Upper lobe of left lung (tissue), 6 donors: ENCODE results near the gene PCSK2. TPM values are rescaled to one million over a fixed set of nuclear protein-coding genes. Genes with fewer than 3 reads are reported as not detected.

Source experiments
- ATAC-seq, 2 donors: fragments of 200-7000 bp; cut with Tn5 transposase; one replicate each; pipeline ENCODE4 v1.9.1; 2022; ENCODE audit warnings: mild to moderate bottlenecking in 2 of 2, moderate library complexity in 2 of 2; ENCODE audit not compliant: low FRiP score in 2 of 2
- DNase-seq, 2 donors: peaks; one replicate each; pipeline ENCODE4 v3.0.0-alpha.2; 2019 to 2020
- H3K27ac ChIP-seq, 4 donors: fragments of 200-600 bp; sonication (generic); one replicate each; pipeline ENCODE4 v1.5.1; 2016 to 2019
- H3K27me3 ChIP-seq, 4 donors: fragments of 200-600 bp; sonication (generic); one replicate each; pipeline ENCODE4 v1.5.1; 2017 to 2019
- H3K36me3 ChIP-seq, 4 donors: fragments of 200-600 bp; sonication (generic); one replicate each; pipeline ENCODE4 v1.5.1; 2016 to 2019
- H3K4me1 ChIP-seq, 4 donors: fragments of 200-600 bp; sonication (generic); one replicate each; pipeline ENCODE4 v1.5.1; 2018 to 2019
- H3K4me3 ChIP-seq, 4 donors: fragments of 200-600 bp; sonication (generic); one replicate each; pipeline ENCODE4 v1.5.1; 2017 to 2019; ENCODE audit warnings: mild to moderate bottlenecking in 2 of 4, moderate library complexity in 1 of 4
- H3K9me3 ChIP-seq, 4 donors: fragments of 200-600 bp; sonication (generic); one replicate each; pipeline ENCODE4 v1.5.1; 2018 to 2019
- CTCF ChIP-seq, 6 experiments: fragments of 450-650 bp in 4 of 6; fragments of 200-600 bp in 2 of 6; sonication (generic) in 2 of 6; IDR thresholded peaks; one replicate each; pipeline ENCODE4 v1.5.1; 2016 to 2019; ENCODE audit warnings: antibody characterized with exemption in 6 of 6
- EP300 ChIP-seq, 4 donors: sonication (generic); formaldehyde crosslinking; IDR thresholded peaks; one replicate each; pipeline ENCODE4 v1.5.1; 2017; ENCODE audit warnings: antibody characterized with exemption in 4 of 4, control low read depth in 2 of 4
- POLR2A ChIP-seq, 4 donors: fragments of 450-650 bp; IDR thresholded peaks; one replicate each; pipeline ENCODE4 v1.5.1; 2016 to 2017; ENCODE audit warnings: antibody characterized with exemption in 4 of 4, mild to moderate bottlenecking in 2 of 4
- POLR2AphosphoS5 ChIP-seq, 2 donors: sonication (generic); formaldehyde crosslinking; IDR thresholded peaks; one replicate each; pipeline ENCODE4 v1.5.1; 2017; ENCODE audit warnings: antibody characterized with exemption in 2 of 2
- WGBS, 2 donors: methylation state at CpG; one replicate each; pipeline ENCODE4 v1.1.5; 2017 to 2018; 5-methylcytosine and 5-hydroxymethylcytosine counted together
- total RNA-seq, 6 donors: library from RNA; depleted of rRNA in 4 of 6; stranded (reverse); fragments of >200 nt in 4 of 6; gene quantifications; one replicate each; pipeline versions ENCODE4 v1.1.0 to v1.2.1, GENCODE V29; 2016 to 2021
- donor health status: DM: no; HTN: no; CAD: no; lungs with moderate emphysema.
- donor health status: DM: no; HTN: yes; CAD: no; lungs with severe emphysema.

PCSK2 gene
- total RNA-seq, 6 donors from 2014 or later = 1.4 to 75.3 (median 15.9) TPM

- no peak overlapping the region for H3K4me3 ChIP-seq
- no peak for ATAC-seq
- H3K27ac ChIP-seq = no peak overlapping the region
- DNase-seq = no peak
- no peaks in the 10 kb centered on the region for H3K36me3 ChIP-seq
- WGBS, 2 donors = 49 to 62% methylated on average over 7 to 8 of the region's 8 CpGs
- TF ChIP-seq POLR2A (IDR thresholded peaks at IDR 0.05) (no peak), POLR2AphosphoS5 (IDR thresholded peaks at IDR 0.05) (no peak), EP300 (IDR thresholded peaks at IDR 0.05) (no peak), CTCF (IDR thresholded peaks at IDR 0.05) (no peak)
- no peaks in the 10 kb centered on the region for H3K27me3 ChIP-seq
- H3K9me3 ChIP-seq = no peaks in the 10 kb centered on the region
- no peaks in the 10 kb centered on the region for H3K4me1 ChIP-seq
Measured at GRCh38 chr20:17437251-17437650, 210.4 kb downstream of the PCSK2 start.

GRCh38 chr20:17438436-17439039, 211.7 kb downstream of the PCSK2 start:
- no peak overlapping the region for H3K4me3 ChIP-seq
- 90 to 93% methylated on average over 9 of the region's 9 CpGs for WGBS, 2 donors
- no peaks in the 10 kb centered on the region for H3K36me3 ChIP-seq
- no peaks in the 10 kb centered on the region for H3K4me1 ChIP-seq
- ATAC-seq (no peak), DNase-seq (no peak)
- TF ChIP-seq CTCF (IDR thresholded peaks at IDR 0.05) (no peak), POLR2A (IDR thresholded peaks at IDR 0.05) (no peak), EP300 (IDR thresholded peaks at IDR 0.05) (no peak), POLR2AphosphoS5 (IDR thresholded peaks at IDR 0.05) (no peak)
- no peaks in the 10 kb centered on the region for H3K9me3 ChIP-seq
- no peaks in the 10 kb centered on the region for H3K27me3 ChIP-seq
- no peak overlapping the region for H3K27ac ChIP-seq

GRCh38 chr20:17439616-17440296, 212.9 kb downstream of the PCSK2 start:
- no peak overlapping the region for H3K4me3 ChIP-seq

GRCh38 chr20:17441745-17442144, 214.9 kb downstream of the PCSK2 start:
- no peak for DNase-seq
- Histone ChIP-seq H3K36me3 (no peaks in the 10 kb centered on the region), H3K4me1 (no peaks in the 10 kb centered on the region), H3K9me3 (no peaks in the 10 kb centered on the region), H3K27ac (no peak overlapping the region), H3K4me3 (no peak overlapping the region), H3K27me3 (no peaks in the 10 kb centered on the region)
- TF ChIP-seq EP300 (IDR thresholded peaks at IDR 0.05) = no peak
- ATAC-seq = no peak
- 91 to 100% methylated on average over 1 of the region's 1 CpG for WGBS, 2 donors

More at GRCh38 chr20:17439616-17440296, 212.9 kb downstream of the PCSK2 start:
- TF ChIP-seq POLR2AphosphoS5 (IDR thresholded peaks at IDR 0.05) (no peak), POLR2A (IDR thresholded peaks at IDR 0.05) (no peak), CTCF (IDR thresholded peaks at IDR 0.05) (no peak), EP300 (IDR thresholded peaks at IDR 0.05) (no peak)
- Histone ChIP-seq H3K27me3 (no peaks in the 10 kb centered on the region), H3K36me3 (no peaks in the 10 kb centered on the region), H3K27ac (no peak overlapping the region), H3K9me3 (no peaks in the 10 kb centered on the region), H3K4me1 (no peaks in the 10 kb centered on the region)
- DNase-seq (no peak), ATAC-seq (no peak)
- WGBS, 2 donors = 55 to 66% methylated on average over 8 of the region's 8 CpGs

- H3K27ac ChIP-seq = no peak overlapping the region
- TF ChIP-seq CTCF (IDR thresholded peaks at IDR 0.05) = no peak
- no peak for TF ChIP-seq POLR2AphosphoS5 (IDR thresholded peaks at IDR 0.05)
- TF ChIP-seq EP300 (IDR thresholded peaks at IDR 0.05) = no peak
- no peak for TF ChIP-seq POLR2A (IDR thresholded peaks at IDR 0.05)
- no peaks in the 10 kb centered on the region for H3K27me3 ChIP-seq
- H3K4me3 ChIP-seq = no peak overlapping the region
- H3K36me3 ChIP-seq = no peaks in the 10 kb centered on the region
- H3K9me3 ChIP-seq = no peaks in the 10 kb centered on the region
- ATAC-seq = no peak
- no peak for DNase-seq
- H3K4me1 ChIP-seq = no peaks in the 10 kb centered on the region
- WGBS, 2 donors = 37 to 39% methylated on average over 8 of the region's 8 CpGs
Measured at GRCh38 chr20:17442588-17442987, 215.7 kb downstream of the PCSK2 start.
